A673 (cell line): ENCODE results near the gene OR2A25. TPM values are rescaled to one million over a fixed set of nuclear protein-coding genes. Genes with fewer than 3 reads are reported as not detected.

ENCODE experiments used
- BruUV-seq: library from RNA; stranded (reverse); fragments of 400-500 nt; replicated peaks from 2 replicates; lab custom pipeline; 2021; lab: Mats Ljungman, UMichigan
- CTCF ChIA-PET: fragments of 300-600 bp; sonication (Branson Sonifier 250); formaldehyde crosslinking; loops from one replicate; lab custom pipeline; 2022; ENCODE audit warnings: antibody characterized with exemption; lab: Charles Lee
- POLR2A ChIA-PET: fragments of 300-600 bp; sonication (Branson Sonifier 250); formaldehyde crosslinking; loops from one replicate; lab custom pipeline; 2022; ENCODE audit warnings: antibody characterized with exemption; ENCODE audit not compliant: low non-redundant PET; lab: Charles Lee
- DNase-seq: peaks from one replicate; pipeline ENCODE4 v3.0.0-alpha.2; 2015; ENCODE audit warnings: low spot score
- H3K27ac ChIP-seq: fragments of 200-600 bp; sonication (generic); 2 replicates; pipeline ENCODE4 v1.5.1; 2016; ENCODE audit warnings: mixed run types, low read depth, mild to moderate bottlenecking, mixed read lengths, antibody characterized with exemption, low read length; ENCODE audit not compliant: poor library complexity, severe bottlenecking
- H3K27me3 ChIP-seq: fragments of 200-600 bp; sonication (generic); replicated peaks from 2 replicates; pipeline ENCODE4 v1.6.1; 2017; ENCODE audit warnings: mixed run types, low read depth, mild to moderate bottlenecking, mixed read lengths, antibody characterized with exemption, low read length; ENCODE audit not compliant: insufficient read depth, poor library complexity
- H3K36me3 ChIP-seq: fragments of 200-600 bp; sonication (generic); 2 replicates; pipeline ENCODE4 v1.6.1; 2016; ENCODE audit warnings: mixed run types, mild to moderate bottlenecking, mixed read lengths, antibody characterized with exemption, low read length; ENCODE audit not compliant: insufficient read depth, poor library complexity, severe bottlenecking
- H3K4me1 ChIP-seq: fragments of 200-600 bp; sonication (generic); 2 replicates; pipeline ENCODE4 v1.6.1; 2017; ENCODE audit warnings: mixed run types, mild to moderate bottlenecking, mixed read lengths, antibody characterized with exemption, low read length; ENCODE audit not compliant: insufficient read depth, poor library complexity, severe bottlenecking
- H3K4me3 ChIP-seq: fragments of 200-600 bp; sonication (generic); 2 replicates; pipeline ENCODE4 v1.5.1; 2016; ENCODE audit warnings: low read depth, mixed run types, mild to moderate bottlenecking, mixed read lengths, low read length; ENCODE audit not compliant: poor library complexity, severe bottlenecking
- H3K9me3 ChIP-seq: fragments of 200-600 bp; sonication (generic); 2 replicates; pipeline ENCODE4 v1.6.1; 2016; ENCODE audit warnings: mixed run types, low read depth, mild to moderate bottlenecking, mixed read lengths, antibody characterized with exemption, low read length; ENCODE audit not compliant: poor library complexity, severe bottlenecking
- CTCF ChIP-seq: fragments of 300-800, 200-600 bp; sonication (generic); conservative IDR thresholded peaks from 2 replicates; pipeline ENCODE4 v1.5.1; 2017; ENCODE audit warnings: low read depth, mild to moderate bottlenecking, antibody characterized with exemption, low read length, moderate library complexity, mixed read lengths
- EZH2 ChIP-seq: fragments of 200-600 bp; sonication (generic); IDR thresholded peaks from 2 replicates; pipeline ENCODE4 v1.6.1; 2017; ENCODE audit warnings: borderline replicate concordance, low read depth, mild to moderate bottlenecking, mixed read lengths, antibody characterized with exemption, low read length; ENCODE audit not compliant: poor library complexity, severe bottlenecking
- intact Hi-C: fragments of 100-400 bp; cut with micrococcal nuclease; formaldehyde crosslinking; loops from one replicate; pipeline ENCODE4 v1.10.0; 2022; ENCODE audit not compliant: unreplicated experiment
- total RNA-seq: library from RNA; stranded (reverse); gene quantifications from 2 replicates; pipeline ENCODE4 v1.2.3, GENCODE V29; 2021

The OR2A25 gene
- total RNA-seq, 1 experiment from 2014 or later: not detected

GRCh38 chr7:144057954-144058353 is 11.7 kb upstream of the OR2A25 start:
- no peak for DNase-seq
- H3K27ac ChIP-seq: no peak overlapping the region
- no peaks in the 10 kb centered on the region for H3K9me3 ChIP-seq
- TF ChIP-seq EZH2 (no peak), CTCF (no peak)
- no peaks in the 10 kb centered on the region for H3K27me3 ChIP-seq
- intact Hi-C loops: no loop called here
- H3K36me3 ChIP-seq: no peaks in the 10 kb centered on the region
- H3K4me3 ChIP-seq: no peak overlapping the region
- ChIA-PET POLR2A (no interaction called here), CTCF (no interaction called here)
- no TSS peak for BruUV-seq
- no peaks in the 10 kb centered on the region for H3K4me1 ChIP-seq

- no peak overlapping the region for H3K4me3 ChIP-seq
- no peak overlapping the region for H3K27ac ChIP-seq
- intact Hi-C loops: no loop called here
- DNase-seq: no peak
- no peaks in the 10 kb centered on the region for H3K36me3 ChIP-seq
- no TSS peak for BruUV-seq
- POLR2A ChIA-PET: no interaction called here
- peaks cover 3% of the 10 kb centered on the region for H3K27me3 ChIP-seq
- CTCF ChIA-PET: no interaction called here
- TF ChIP-seq CTCF (peak; percentile 63), EZH2 (no peak)
- no peaks in the 10 kb centered on the region for H3K4me1 ChIP-seq
- H3K9me3 ChIP-seq: no peaks in the 10 kb centered on the region
Observed at GRCh38 chr7:144063710-144064109, 5.9 kb upstream of the OR2A25 start.

GRCh38 chr7:144069953-144070352 is 342 bp downstream of the OR2A25 start:
- intact Hi-C loops: no loop called here

More at GRCh38 chr7:144069953-144070352, 342 bp downstream of the OR2A25 start:
- ChIA-PET POLR2A (no interaction called here), CTCF (no interaction called here)
- H3K27ac ChIP-seq: no peak overlapping the region
- H3K9me3 ChIP-seq: no peaks in the 10 kb centered on the region
- TF ChIP-seq EZH2 (no peak), CTCF (no peak)
- H3K4me1 ChIP-seq: no peaks in the 10 kb centered on the region
- H3K4me3 ChIP-seq: no peak overlapping the region
- no peaks in the 10 kb centered on the region for H3K36me3 ChIP-seq
- BruUV-seq: no TSS peak
- no peak for DNase-seq
- H3K27me3 ChIP-seq: peaks cover 15% of the 10 kb centered on the region
